HG03439 (cell line): ENCODE results near the gene AGAP4.
"Not testable (repeated sequence)": the region's sequence is repeated elsewhere in the genome, so short reads cannot be mapped to it uniquely, and the experiment has no call there.

Experiments used
- ATAC-seq: cut with Tn5 transposase; IDR thresholded peaks from one replicate; pipeline ENCODE4 v1.9.1; 2021; ENCODE audit warnings: mild to moderate bottlenecking, moderate library complexity; ENCODE audit not compliant: unreplicated experiment

The AGAP4 gene

DNA sequence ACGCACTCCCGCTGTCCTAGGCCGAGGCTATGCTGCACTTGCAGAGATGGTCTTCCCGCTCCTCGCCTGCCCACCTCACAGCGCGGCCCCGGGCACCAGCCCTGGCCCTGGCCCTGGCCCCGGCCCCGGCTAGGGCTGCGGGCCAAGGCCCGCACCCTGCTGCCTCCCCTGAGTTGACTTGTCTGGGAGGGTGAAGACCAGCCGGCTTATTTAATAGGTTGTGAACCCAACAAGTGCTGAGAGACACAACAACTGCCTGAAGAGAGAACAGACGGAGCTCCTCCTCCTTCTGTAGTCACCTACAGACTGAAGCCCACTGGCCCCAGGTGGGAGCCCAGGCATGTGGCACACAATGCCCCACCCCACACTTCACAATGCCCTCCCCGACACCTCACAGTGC, at the start of gene AGAP4:
Gene AGAP4 (minus strand): TSS at position 101 of the 400 bp plus-strand sequence. CDS start 153 bp downstream, outside the sequence.
- not testable (repeated sequence) for ATAC-seq

DNA sequence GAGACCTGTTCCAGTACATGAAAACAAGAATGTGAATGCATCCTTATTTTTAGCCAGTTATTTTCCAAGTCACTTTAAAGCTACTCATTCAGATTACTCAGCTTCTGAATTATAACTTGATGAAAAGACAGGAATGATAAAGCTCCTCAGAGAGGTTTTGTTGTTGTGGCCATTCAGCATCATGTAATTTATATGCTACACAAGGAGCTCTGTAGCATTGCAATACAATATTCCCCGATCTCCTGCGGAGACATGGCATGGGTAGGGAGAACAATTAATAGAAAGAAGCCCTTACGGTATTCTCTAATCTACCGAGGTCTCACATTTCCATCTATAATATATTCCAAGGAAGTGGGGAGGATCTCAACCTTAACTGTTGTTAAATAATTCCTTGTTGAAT, 43.4 kb upstream of the AGAP4 start:
- ATAC-seq: not testable (repeated sequence)

DNA sequence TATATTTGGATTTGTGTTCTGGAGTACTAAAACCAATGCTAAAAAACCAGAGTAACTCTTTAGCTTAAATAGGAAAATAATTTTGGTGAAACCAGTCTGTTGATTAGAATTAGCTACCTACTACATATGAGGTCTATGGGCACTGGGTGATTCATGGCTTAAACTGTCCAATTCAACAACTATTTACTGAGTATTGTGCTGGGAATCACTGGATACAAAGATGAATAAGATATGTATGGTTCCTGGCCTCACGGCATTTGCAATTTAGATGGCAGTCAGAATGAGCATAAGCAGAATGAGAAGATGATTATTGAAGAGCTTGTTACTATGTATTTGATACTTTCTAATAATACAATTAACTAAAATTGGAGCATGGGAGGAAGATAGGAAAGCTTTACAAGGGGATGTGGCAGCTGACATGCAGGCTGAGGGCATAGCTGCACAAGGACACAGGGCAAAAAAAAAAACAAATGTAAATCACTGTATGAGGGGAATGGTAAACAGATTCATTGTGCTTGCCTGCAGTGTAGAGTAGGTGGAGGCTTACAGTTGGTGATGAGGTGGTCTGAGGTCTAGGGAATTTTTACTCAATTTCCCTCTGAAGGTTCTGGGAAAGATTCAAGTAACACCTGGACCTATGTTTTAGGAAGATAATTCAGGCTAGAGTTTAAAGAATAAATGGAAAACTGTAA, 42.4 kb upstream of the AGAP4 start:
- not testable (repeated sequence) for ATAC-seq

DNA sequence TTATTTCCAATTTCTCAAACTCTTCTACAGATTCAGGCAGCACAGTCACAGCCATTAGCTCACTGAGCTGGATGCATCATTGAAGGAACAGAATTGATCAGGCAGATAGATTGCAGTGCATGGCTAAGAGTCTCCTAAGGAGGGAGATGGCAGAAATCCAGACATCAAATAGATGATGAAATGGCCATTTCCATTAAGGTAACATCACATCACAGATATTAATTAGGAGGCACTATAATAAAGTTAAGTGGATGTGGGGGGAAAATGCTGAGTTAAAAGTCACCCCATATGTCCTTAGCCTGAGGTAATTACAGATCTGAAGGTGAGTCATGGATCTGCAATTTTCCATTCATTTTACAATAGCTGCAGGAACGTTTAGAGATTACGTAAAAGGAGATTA, 35.6 kb upstream of the AGAP4 start:
- not testable (repeated sequence) for ATAC-seq

DNA sequence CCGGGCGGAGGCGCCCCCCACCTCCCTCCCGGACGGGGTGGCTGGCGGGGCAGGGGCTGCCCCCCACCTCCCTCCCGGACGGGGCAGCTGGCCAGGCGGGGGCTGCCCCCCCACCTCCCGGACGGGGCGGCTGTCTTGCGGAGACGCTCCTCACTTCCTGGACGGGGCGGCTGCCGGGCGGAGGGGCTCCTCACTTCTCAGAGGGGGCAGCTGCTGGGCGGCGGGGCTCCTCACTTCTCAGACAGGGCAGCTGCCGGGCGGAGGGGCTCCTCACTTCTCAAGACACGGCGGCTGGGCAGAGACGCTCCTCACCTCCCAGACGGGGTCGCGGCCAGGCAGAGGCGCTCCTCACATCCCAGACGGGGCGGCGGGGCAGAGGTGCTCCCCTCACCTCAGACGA, 18.1 kb upstream of the AGAP4 start:
- not testable (repeated sequence) for ATAC-seq

DNA sequence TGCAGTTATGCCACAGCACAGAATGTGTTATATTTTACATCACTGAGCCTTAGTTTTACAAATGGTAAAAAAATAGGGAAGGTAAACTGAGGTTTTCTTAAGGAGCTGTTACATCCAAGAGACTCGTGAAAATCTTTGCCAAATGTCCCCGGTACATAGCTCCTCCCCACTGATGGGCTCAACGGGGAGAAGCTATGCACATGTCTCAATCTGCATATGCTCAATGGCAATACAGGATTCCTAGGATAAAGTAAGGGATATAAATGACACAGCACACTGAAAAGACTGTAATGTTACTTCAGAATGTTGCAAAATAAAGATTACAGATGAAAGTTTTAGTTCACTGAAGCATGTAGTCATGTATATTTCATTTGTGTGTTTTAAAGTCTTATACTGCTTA, 17.0 kb upstream of the AGAP4 start:
- ATAC-seq: not testable (repeated sequence)

DNA sequence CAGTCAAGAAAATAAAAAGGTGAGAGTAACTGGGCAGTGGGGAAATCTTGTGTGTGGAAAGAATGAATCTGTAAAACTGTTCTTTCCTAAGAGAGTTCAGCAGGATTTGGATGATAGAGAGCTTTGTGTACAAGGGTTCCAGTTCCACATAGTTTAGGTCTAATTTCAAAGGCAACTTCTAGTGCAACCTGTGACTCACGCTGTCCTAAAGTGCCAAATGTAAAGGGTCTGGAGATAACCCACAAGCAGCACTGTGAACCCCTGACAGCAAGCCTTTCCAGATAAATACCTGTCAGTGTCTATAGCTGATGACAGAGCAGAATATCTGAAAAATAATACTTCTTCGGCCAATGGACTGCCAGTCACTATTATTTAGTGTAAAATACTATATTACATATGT, 16.3 kb upstream of the AGAP4 start:
- ATAC-seq: not testable (repeated sequence)

DNA sequence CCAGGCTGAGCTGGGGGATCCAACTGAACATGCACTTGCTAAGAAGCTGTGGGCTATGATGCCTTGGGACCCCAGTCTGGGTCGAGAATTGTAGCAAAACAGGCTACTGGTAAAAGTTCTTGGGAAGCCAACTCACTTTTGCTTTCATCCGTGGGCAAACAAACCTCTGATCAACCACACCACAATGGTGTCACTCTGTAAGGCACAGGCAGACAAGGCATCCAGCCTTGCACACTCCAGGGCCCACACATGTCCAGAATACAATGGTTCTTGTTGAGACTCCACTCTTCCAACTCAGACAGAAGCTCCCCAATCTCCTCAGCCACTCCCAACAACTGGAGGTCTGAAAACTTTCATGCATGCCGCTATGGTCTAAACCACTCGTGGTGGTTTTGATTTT, 10.6 kb upstream of the AGAP4 start:
- not testable (repeated sequence) for ATAC-seq

DNA sequence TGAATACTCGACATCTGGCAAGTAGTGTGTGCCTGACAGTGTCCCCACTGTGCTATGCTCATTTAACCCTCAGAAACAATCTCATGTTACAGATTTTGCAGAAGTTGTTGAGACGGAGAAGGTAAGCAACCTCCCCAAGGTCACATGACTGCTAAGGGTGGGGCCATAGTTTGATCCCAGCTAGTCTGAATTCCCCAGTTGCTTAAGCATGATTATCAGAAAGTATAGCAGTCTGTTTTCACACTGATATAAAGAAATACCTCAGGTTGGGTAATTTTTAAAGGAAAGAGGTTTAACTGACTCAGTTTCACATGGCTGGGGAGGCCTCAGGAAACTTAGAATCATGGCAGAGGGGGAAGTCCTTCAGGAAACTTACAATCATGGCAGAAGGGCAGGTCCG, 1.2 kb upstream of the AGAP4 start:
- ATAC-seq: not testable (repeated sequence)

DNA sequence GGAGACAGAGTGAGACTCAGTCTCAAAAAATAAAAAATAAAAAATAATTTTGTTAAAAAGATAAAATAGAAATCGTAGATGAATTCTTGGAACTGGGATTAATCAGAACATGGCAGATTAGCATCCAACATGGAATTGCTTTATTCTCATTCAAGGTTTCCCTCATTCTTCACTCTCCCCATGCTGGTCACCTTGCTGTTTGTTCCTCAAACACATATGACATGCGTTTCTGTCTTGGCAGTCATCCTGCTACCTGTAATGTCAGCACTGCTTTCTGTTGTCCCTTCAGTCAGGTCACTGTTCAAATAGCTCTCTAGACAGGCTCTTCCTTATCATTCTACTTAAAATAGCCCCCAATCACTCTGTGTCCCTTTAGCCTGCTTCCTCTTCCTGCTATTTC, 24.4 kb downstream of the AGAP4 start:
- ATAC-seq: not testable (repeated sequence)

DNA sequence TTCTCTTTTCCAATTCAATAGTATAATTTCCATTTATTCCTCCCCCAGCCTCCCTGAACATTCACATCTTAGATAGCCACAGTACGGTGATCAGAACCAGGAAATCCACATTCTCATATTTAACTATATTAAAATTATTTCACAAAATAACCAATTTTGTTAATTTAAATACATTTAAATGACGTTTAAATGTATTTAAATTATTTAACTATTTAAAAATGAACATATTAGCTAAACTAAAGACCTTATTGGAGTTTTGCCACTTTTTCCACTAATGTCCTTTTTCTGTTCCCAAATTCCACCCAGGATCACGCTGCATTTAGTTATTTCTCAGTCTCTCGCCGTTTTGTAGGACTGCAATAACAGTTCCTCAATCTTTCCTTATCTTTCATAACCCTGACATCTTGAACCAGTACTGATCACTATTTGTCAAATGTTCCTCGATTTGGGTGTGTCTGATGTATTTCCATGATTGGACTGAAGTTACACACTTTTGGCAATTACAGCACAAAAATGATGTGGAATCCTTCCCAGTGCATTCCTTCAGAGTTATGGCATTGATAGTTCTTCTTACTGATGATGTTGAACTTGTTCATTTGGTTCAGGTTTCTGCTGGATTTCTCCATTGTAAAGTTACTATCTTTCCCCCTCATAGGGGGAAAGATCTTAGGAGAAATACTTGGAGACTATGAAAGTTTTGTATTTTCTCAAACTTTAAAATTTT, 27.0 kb downstream of the AGAP4 start:
- not testable (repeated sequence) for ATAC-seq

DNA sequence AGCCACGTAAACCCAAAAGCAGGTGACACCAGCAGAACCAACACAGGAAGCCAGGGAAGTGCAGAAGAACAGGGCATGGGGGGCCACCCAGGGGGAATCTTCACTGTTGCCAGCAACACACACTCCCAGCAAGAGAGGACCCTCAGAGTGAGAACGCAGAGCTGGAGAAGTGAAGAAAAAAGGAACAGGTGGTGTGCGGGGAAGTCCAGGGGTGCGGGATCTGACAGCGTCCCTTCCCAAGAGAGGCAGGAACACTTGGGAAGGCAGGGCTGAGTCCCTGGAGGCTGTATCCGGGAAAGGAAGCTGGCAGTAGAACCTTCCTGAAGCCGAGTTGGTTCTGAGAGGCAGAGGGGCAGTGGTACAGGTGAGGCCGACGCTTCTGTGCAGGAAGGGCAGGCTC, 27.7 kb downstream of the AGAP4 start:
- no peak for ATAC-seq

DNA sequence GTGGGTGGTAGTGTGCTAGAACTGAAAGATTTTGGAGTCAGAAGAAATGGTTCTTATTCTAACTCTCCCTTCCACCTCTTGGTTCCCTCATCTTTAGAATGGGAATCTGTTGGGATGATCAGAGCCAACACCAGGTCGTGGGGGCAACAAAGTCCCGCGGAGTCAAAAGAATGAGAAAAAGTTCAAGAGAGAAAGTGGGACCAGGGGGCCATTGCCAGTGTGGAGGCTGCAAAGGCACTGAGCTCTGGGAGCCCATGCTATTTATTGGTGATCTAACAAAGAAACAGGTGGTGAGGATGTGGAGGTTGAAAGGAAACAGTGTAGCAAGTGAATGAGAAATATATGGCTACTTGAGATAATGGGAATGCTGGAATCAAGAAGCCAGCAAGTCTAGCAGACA, 29.4 kb downstream of the AGAP4 start:
- no peak for ATAC-seq

DNA sequence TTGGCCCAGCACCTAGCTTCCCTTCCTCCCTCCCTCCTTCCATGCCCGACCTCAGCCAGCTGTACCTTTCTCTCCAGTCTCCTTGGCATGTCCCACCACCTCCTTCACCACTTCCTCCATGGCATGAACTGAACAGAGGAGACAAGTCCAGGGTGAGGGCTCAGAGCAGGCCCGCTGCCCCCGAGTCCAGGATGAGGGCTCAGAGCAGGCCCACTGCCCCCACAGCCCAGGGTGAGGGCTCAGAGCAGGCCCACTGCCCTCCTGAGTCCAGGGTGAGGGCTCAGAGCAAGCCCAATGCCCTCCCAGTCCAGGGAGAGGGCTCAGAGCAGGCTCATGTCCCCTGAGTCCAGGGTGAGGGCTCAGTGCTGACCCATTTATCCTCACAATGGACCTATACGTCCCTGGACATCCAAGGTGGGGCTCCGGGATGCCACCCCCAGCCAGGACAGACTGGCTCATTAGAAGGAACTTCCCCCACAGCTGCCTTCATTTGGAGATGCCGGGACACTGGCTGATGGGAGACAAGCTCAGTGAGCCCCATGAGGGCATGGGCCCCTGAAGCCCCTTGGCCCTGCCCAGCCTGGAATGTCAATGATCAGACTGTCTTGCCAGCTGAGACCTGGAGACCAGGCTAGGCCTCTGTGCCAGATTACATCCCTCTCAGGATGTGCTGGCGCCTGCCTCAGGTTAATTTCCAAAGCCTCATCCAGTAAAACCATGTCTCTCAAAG, 30.0 kb downstream of the AGAP4 start:
- no peak for ATAC-seq

DNA sequence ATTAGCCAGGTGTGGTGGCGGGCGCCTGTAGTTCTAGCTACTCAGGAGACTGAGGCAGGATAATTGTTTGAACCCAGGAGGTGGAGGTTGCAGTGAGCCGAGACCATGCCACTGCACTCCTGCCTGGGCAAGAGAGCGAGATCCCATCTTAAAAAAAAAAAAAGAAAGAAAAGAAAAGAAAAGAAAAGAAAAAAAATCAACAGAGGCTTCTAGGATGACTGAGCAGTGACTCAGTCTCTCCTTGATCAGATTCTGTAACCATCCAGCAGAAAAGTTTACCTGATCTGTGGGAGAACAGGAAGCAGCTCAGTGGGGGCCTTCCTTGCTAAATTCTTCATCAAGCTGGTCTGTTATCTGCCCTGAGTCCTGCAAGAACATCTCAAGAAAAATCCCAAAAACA, 33.2 kb downstream of the AGAP4 start:
- ATAC-seq: not testable (repeated sequence)

DNA sequence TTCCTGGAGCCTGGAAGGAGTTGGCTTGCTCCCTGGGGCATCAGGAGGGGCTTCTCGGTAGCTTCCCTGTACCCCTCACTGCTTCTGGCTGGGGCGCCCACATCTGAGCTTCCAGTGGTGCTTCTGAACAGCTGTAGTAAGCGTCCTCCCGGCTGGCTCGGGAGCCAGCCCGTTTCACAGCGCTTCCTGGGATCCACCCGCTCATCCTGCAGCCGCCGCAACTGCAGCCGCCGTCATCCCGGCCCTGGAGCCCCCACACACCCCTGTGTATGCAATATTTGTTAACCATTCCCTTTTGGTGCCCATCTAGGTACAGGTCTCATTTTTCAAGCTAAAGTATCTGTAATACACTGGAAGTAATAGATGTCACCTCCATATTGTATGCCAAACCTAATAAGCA, 34.3 kb downstream of the AGAP4 start:
- not testable (repeated sequence) for ATAC-seq

DNA sequence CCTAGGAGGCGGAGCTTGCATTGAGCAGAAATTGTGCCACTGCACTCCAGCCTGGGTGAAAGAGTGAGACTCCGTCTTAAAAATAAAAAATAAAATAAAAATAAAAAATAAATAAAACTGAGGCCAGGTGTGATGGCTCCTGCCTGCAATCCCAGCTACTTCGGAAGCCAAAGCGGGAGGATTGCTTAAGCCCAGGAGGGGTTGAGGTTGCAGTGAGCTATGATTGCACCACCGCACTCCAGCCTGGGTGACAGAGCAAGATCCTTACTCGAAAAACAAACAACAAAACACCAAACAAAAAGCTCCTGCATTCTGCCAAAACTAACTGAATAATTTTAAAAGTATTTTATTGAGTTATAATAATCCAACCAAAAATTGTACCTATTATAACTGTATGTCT, 36.2 kb downstream of the AGAP4 start:
- ATAC-seq: no peak

DNA sequence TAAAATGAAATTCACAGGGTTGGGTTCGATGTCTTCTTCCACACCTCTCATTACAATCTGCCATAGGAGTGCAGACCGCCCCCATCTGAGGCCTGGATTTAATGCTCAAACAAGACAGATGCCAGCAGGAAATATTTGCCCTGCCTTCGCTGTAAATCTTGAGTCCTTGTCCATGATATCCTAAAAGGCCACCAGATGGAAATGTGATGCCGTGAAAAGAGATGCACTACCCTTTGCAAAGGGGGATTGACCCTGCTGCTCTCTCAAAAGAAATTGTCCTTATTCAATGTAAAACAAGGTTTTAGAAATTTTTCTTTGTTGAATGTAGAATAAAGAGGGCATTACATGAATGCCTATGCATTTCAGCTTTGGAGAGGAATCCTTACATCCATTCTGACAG, 37.5 kb downstream of the AGAP4 start:
- ATAC-seq: no peak

DNA sequence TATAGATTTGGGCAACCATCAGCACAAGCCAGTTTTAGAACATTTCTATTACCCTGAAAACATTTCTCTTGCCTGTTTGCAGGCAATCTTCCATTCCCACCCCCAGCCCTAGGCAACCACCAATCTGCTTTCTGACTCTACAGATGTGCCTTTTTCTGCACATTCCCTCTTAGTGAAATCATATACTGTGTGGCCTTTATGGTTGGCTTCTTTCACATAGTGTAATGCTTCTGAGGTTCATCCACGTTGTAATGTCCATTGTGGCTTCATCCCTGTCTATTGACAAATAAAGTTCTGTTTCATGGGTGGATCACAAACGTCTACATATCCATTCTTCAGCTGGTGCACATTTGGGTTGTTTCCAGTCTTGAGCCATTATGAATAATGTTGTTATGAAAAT, 42.3 kb downstream of the AGAP4 start:
- not testable (repeated sequence) for ATAC-seq

DNA sequence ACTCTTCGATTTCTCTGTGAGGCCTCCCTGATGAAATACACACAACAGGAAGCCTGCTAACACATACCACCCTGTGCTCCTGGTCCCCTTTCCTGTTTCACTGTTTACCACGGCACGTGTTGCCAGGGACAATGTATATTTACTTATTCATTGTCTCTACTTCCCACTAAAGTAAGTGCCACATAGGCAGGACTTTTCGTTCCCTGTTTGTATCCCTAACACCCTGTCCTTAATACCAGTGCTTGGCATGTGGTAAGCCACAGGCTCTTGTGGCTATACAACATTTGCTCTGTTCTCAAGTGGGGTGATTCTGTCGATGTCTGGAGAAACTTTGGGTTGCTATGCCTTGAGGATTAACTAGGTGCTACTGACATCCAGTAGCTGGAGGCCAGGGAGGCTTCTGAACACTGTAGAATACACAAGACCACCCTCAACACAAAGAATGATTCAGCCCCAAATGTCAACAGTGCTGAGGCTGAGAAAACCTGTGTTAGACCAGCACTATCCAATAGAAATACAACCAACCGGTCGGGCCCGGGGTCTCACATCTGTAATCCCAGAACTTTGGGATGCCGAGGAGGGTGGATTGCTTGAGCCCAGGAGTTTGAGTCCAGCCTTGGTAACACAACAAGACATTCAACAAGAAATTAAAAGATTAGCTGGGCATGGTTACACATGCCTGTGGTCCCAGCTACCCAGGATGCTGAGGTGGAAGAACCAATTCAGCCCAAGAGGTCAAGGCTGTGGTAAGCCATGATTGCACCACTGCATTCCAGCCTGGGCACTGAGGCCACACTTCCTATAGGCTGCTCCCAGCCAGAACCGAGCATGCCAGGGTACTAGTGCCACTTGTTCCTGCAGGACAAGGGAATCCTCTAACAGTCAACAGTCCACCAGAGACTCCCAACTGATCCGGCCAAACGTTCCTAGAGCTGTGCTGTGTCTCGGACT, 44.0 kb downstream of the AGAP4 start:
- not testable (repeated sequence) for ATAC-seq

DNA sequence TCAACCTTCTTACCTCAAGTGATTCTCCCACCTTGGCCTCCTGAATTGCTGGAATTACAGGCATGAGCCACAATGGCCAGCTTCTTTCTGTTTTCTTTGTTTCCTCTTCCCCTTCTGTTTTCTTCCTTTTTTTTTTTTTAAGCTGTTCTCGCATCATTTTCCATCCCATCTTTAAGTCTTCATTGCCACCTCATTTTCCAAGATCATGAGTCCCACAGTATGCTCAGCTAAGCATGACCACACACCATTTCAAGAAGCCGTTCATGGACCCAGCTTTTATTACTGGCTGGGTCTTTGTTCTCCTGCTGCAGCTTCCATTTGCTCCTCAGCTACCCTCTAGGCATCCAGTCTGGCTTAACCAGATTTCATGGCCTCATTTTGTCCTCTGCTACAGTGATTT, 52.5 kb downstream of the AGAP4 start:
- not testable (repeated sequence) for ATAC-seq
